GM10266 (cell line): ENCODE results near the gene CDH5.

Experiments used
- DNase-seq: peaks from one replicate; pipeline ENCODE4 v3.0.0; 2012; ENCODE audit errors: extremely low spot score
- CTCF ChIP-seq: IDR thresholded peaks from 2 replicates; pipeline ENCODE4 v1.5.1; 2012; ENCODE audit warnings: mild to moderate bottlenecking, low read depth; ENCODE audit not compliant: control insufficient read depth, insufficient read depth; ENCODE audit errors: missing control alignments

The CDH5 gene

GRCh38 chr16:66402591-66403230 lies 36.2 kb downstream of the CDH5 start:
- TF ChIP-seq CTCF, result no peak
- DNase-seq, result no peak

- no peak for DNase-seq
- TF ChIP-seq CTCF, result no peak
These were observed 37.1 kb downstream of the CDH5 start for GRCh38 chr16:66403531-66404145.

- TF ChIP-seq CTCF, result no peak
- DNase-seq, result no peak
These were observed 38.7 kb downstream of the CDH5 start for GRCh38 chr16:66405057-66405783.

- TF ChIP-seq CTCF, result peak; percentile 89
- peak; percentile 91 for DNase-seq
These were observed 40.2 kb downstream of the CDH5 start for GRCh38 chr16:66406534-66407221.

GRCh38 chr16:66408163-66409048 lies 41.9 kb downstream of the CDH5 start:
- no peak for DNase-seq
- TF ChIP-seq CTCF, result no peak

- DNase-seq, result no peak
- no peak for TF ChIP-seq CTCF
These were observed 42.7 kb downstream of the CDH5 start for GRCh38 chr16:66409156-66409555.
